ENCODE results near the gene ROM1. TPM values are rescaled to one million over a fixed set of nuclear protein-coding genes. Genes with fewer than 3 reads are reported as not detected.

Gene ROM1
- total RNA-seq, 1 experiment from 2014 or later = 5.8 TPM

DNA sequence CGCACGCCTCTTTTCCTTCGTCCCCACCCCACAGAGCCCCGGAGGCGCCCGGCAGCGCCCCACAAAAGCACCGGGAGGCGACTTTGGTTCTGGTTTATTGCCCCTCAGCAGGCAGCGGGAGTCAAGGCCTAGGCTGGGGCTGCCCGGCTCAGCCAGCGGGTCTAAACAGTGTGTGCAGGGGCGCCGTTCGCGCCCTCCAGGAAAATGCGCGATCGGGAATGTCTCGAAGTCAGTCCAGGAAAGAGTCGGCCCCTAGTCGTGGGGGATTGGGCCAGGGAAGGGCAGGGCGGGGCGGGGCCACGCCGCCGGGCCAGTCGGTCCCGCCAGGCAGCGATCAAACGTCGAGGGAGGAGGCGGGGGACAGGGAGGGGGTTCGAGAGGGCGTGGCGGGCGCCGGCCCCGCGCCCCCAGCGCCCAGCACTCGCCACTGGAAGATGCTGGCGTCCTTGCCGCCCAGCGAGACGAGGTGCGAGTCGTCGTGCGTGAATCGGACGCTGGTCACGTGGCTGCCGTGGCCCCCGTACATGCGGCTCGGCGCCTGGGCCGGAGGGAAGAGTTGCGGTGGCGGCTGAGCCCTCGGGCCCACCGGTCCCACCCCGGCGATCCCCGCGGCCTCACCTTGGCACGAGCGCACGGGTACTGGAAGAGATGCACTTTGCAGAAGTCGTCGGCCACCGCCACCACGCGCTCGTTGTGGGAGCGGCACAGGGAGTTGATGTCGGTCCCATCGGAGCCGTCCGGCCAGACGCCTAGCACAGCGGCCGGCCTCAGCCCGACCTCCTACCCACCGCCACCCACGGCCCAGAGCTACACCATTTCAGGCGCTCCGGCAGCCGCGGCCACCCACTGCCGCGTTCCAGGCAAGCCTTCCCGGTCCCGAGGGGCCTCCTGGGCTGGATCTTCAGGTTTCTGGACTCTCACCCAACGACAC is 10.7 kb upstream of the ROM1 start:
- no peak for TF ChIP-seq EZH2phosphoT487 (IDR thresholded peaks at IDR 0.05; ENCODE audit: borderline replicate concordance, low read length)
- TF ChIP-seq, protein P1, sequence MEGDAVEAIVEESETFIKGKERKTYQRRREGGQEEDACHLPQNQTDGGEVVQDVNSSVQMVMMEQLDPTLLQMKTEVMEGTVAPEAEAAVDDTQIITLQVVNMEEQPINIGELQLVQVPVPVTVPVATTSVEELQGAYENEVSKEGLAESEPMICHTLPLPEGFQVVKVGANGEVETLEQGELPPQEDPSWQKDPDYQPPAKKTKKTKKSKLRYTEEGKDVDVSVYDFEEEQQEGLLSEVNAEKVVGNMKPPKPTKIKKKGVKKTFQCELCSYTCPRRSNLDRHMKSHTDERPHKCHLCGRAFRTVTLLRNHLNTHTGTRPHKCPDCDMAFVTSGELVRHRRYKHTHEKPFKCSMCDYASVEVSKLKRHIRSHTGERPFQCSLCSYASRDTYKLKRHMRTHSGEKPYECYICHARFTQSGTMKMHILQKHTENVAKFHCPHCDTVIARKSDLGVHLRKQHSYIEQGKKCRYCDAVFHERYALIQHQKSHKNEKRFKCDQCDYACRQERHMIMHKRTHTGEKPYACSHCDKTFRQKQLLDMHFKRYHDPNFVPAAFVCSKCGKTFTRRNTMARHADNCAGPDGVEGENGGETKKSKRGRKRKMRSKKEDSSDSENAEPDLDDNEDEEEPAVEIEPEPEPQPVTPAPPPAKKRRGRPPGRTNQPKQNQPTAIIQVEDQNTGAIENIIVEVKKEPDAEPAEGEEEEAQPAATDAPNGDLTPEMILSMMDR (conservative IDR thresholded peaks at IDR 0.05; ENCODE audit: low read depth, low read length) = no peak
- TF ChIP-seq EZH2 (IDR thresholded peaks at IDR 0.05; ENCODE audit: low read length, unreplicated experiment) = no peak
- H3K4me1 ChIP-seq (ENCODE audit: insufficient read depth, low read length) = peaks cover 21% of the 10 kb centered on the region
- peak overlapping the region; percentile 93 for H3K4me3 ChIP-seq (ENCODE audit: low read length)
- no peaks in the 10 kb centered on the region for H3K27me3 ChIP-seq (ENCODE audit: low read length)
- ATAC-seq (peak; percentile 62), DNase-seq (peak; percentile 76)
- peaks cover 42% of the 10 kb centered on the region for H3K79me2 ChIP-seq (ENCODE audit: low read length)
- no peaks in the 10 kb centered on the region for H3F3A ChIP-seq (ENCODE audit: low read length, unreplicated experiment)
- H4K20me1 ChIP-seq (ENCODE audit: low read length) = no peaks in the 10 kb centered on the region
- peak overlapping the region; percentile 98 for H2AFZ ChIP-seq (ENCODE audit: low read length)
- peaks cover 20% of the 10 kb centered on the region for H3K36me3 ChIP-seq (ENCODE audit: low read depth, low read length)
- peak overlapping the region; percentile 99 for H3K4me2 ChIP-seq (ENCODE audit: low read length)
- H3K27ac ChIP-seq (ENCODE audit: low read length) = peak overlapping the region; percentile 49
- ChIA-PET CTCF (interaction anchor here (0.7 to 1.7 kb wide), 3 partner anchors 11 to 178 kb away, joined by 3 to 7 read pairs (median 4); partner anchors contain the start of gene ROM1), POLR2A (ENCODE audit: unreplicated experiment) (interaction anchor here (1.0 to 1.7 kb wide), 4 partner anchors 11 to 239 kb away, joined by 5 to 29 read pairs (median 6); partner anchors contain the start of genes C11orf98, CSKMT, EEF1G and TUT1)
- intact Hi-C loops (cut with micrococcal nuclease) = loop anchor here (5.0 kb wide), 1 partner anchor 70 kb away; the partner anchor contains the start of genes LBHD1 and UQCC3
- peak overlapping the region; percentile 98 for H3K9ac ChIP-seq (ENCODE audit: low read length)
- no peaks in the 10 kb centered on the region for H3K9me2 ChIP-seq (replicated peaks; ENCODE audit: low read length)
- BruUV-seq (replicated peaks) = no TSS peak
- H3K9me3 ChIP-seq (ENCODE audit: low read length) = no peaks in the 10 kb centered on the region

- TF ChIP-seq EZH2phosphoT487 (IDR thresholded peaks at IDR 0.05; ENCODE audit: borderline replicate concordance, low read length) = no peak
- no peak for TF ChIP-seq EZH2 (IDR thresholded peaks at IDR 0.05; ENCODE audit: low read length, unreplicated experiment)
- TF ChIP-seq, protein P1 (conservative IDR thresholded peaks at IDR 0.05; ENCODE audit: low read depth, low read length) = no peak
- ATAC-seq = no peak
- ChIA-PET POLR2A (ENCODE audit: unreplicated experiment) (no interaction called here), CTCF (no interaction called here)
- Histone ChIP-seq H3K79me2 (ENCODE audit: low read length) (peaks cover 36% of the 10 kb centered on the region), H3K36me3 (ENCODE audit: low read depth, low read length) (peaks cover 14% of the 10 kb centered on the region), H3K27ac (ENCODE audit: low read length) (no peak overlapping the region), H3K9ac (ENCODE audit: low read length) (no peak overlapping the region), H4K20me1 (ENCODE audit: low read length) (no peaks in the 10 kb centered on the region), H2AFZ (ENCODE audit: low read length) (no peak overlapping the region), H3K27me3 (ENCODE audit: low read length) (no peaks in the 10 kb centered on the region), H3K9me2 (replicated peaks; ENCODE audit: low read length) (no peaks in the 10 kb centered on the region), H3K4me3 (ENCODE audit: low read length) (no peak overlapping the region), H3F3A (ENCODE audit: low read length, unreplicated experiment) (no peaks in the 10 kb centered on the region), H3K4me1 (ENCODE audit: insufficient read depth, low read length) (peaks cover 21% of the 10 kb centered on the region), H3K4me2 (ENCODE audit: low read length) (no peak overlapping the region), H3K9me3 (ENCODE audit: low read length) (no peaks in the 10 kb centered on the region)
- intact Hi-C loops (cut with micrococcal nuclease) = loop anchor here (5.0 kb wide), 1 partner anchor 69 kb away; the partner anchor contains the start of genes LBHD1 and UQCC3
- BruUV-seq (replicated peaks) = no TSS peak
- no peak for DNase-seq
Measured at GRCh38 chr11:62603072-62603408, 10.0 kb upstream of the ROM1 start.
